SK-N-SH (cell line): ENCODE results near the gene EP400. TPM values are rescaled to one million over a fixed set of nuclear protein-coding genes. Genes with fewer than 3 reads are reported as not detected.

ENCODE experiments used
- CTCF ChIA-PET: fragments of 300-600, 350-600 bp; formaldehyde crosslinking; extraction: SDS; loops from one replicate; lab custom pipeline; 2021; lab: Yijun Ruan, JAX
- POLR2A ChIA-PET: fragments of 350-600 bp; sonication (Branson Sonifier 250); formaldehyde crosslinking; extraction: SDS; loops from one replicate; lab custom pipeline; 2020; ENCODE audit warnings: antibody characterized with exemption, inconsistent platforms; lab: Yijun Ruan, JAX
- DNase-seq: peaks from one replicate; pipeline ENCODE4 v3.0.0; 2012
- H2AFZ ChIP-seq: fragments of 200-600 bp; sonication (generic); 2 replicates; pipeline ENCODE4 v1.8.1; 2016; ENCODE audit warnings: antibody characterized with exemption, mild to moderate bottlenecking, low read depth
- H3F3A ChIP-seq: fragments of 200-600 bp; sonication (generic); replicated peaks from 2 replicates; pipeline ENCODE3; 2016; ENCODE audit warnings: antibody characterized with exemption, mild to moderate bottlenecking; ENCODE audit not compliant: insufficient read depth
- H3K27ac ChIP-seq, 2 experiments: fragments of 200-500 bp in 1 of 2; fragments of 200-600 bp in 1 of 2; sonication (Bioruptor generic) in 1 of 2; sonication (generic), shearing (Covaris generic) in 1 of 2; 2 replicates each; pipeline versions ENCODE4 v1.5.1 to v1.6.1; 2014 to 2016; ENCODE audit warnings: low read depth in 2 of 2, inconsistent platforms in 1 of 2, low read length in 1 of 2, mild to moderate bottlenecking in 1 of 2, mixed read lengths in 1 of 2
- H3K27me3 ChIP-seq: fragments of 200-600 bp; sonication (generic), shearing (Covaris generic); 2 replicates; pipeline ENCODE4 v1.6.1; 2016; ENCODE audit warnings: mixed run types; ENCODE audit not compliant: insufficient read depth
- H3K36me3 ChIP-seq, 2 experiments: fragments of 200-500 bp in 1 of 2; fragments of 200-600 bp in 1 of 2; sonication (Bioruptor generic) in 1 of 2; sonication (generic) in 1 of 2; replicated peaks in 1 of 2; 2 replicates each; pipeline versions ENCODE3 to v1.5.1; 2014 to 2016; ENCODE audit warnings: low read length in 1 of 2, mild to moderate bottlenecking in 1 of 2; ENCODE audit not compliant: insufficient read depth in 2 of 2, control insufficient read depth in 1 of 2
- H3K4me1 ChIP-seq, 2 experiments: fragments of 200-500 bp in 1 of 2; fragments of 200-600 bp in 1 of 2; sonication (Bioruptor generic) in 1 of 2; sonication (generic), shearing (Covaris generic) in 1 of 2; 2 replicates each; pipeline versions ENCODE4 v1.5.1 to v1.6.1; 2014 to 2016; ENCODE audit warnings: low read depth in 1 of 2, low read length in 1 of 2, mixed run types in 1 of 2; ENCODE audit not compliant: insufficient read depth in 2 of 2, control insufficient read depth in 1 of 2
- H3K4me2 ChIP-seq: fragments of 200-600 bp; sonication (generic), shearing (Covaris generic); 2 replicates; pipeline ENCODE4 v1.6.1; 2017; ENCODE audit warnings: mixed run types
- H3K4me3 ChIP-seq, 2 experiments: fragments of 200-500 bp in 1 of 2; fragments of 200-600 bp in 1 of 2; sonication (Bioruptor generic) in 1 of 2; sonication (generic), shearing (Covaris generic) in 1 of 2; 2 replicates each; pipeline versions ENCODE4 v1.5.1 to v1.8.1; 2014 to 2016; ENCODE audit warnings: low read depth in 2 of 2, inconsistent platforms in 1 of 2, low read length in 1 of 2, mild to moderate bottlenecking in 1 of 2, mixed read lengths in 1 of 2, moderate library complexity in 1 of 2
- H3K79me2 ChIP-seq: fragments of 200-600 bp; sonication (generic); 2 replicates; pipeline ENCODE4 v1.8.1; 2017; ENCODE audit warnings: mild to moderate bottlenecking; ENCODE audit not compliant: insufficient read depth
- H3K9ac ChIP-seq: fragments of 200-600 bp; sonication (generic); 2 replicates; pipeline ENCODE4 v1.6.1; 2017; ENCODE audit warnings: mixed run types
- H3K9me2 ChIP-seq: fragments of 200-600 bp; sonication (generic); 2 replicates; pipeline ENCODE4 v1.6.1; 2017; ENCODE audit warnings: mixed run types
- H3K9me3 ChIP-seq: fragments of 200-600 bp; sonication (generic); 2 replicates; pipeline ENCODE4 v1.6.1; 2017; ENCODE audit warnings: mixed run types, mild to moderate bottlenecking, moderate library complexity
- H4K20me1 ChIP-seq: fragments of 200-600 bp; sonication (generic); 2 replicates; pipeline ENCODE4 v1.6.1; 2017; ENCODE audit warnings: mild to moderate bottlenecking, mixed run types; ENCODE audit not compliant: insufficient read depth
- CHD2 ChIP-seq: fragments of 150-350 bp; IDR thresholded peaks from 2 replicates; pipeline ENCODE4 v1.6.1; 2018; ENCODE audit warnings: low read length; ENCODE audit not compliant: partially characterized antibody
- CTCF ChIP-seq: fragments of 200-600 bp; sonication (generic); IDR thresholded peaks from 2 replicates; pipeline ENCODE4 v1.6.1; 2017; ENCODE audit warnings: antibody characterized with exemption, mild to moderate bottlenecking, moderate library complexity
- FOXM1 ChIP-seq: IDR thresholded peaks from 2 replicates; pipeline ENCODE4 v1.4.0; 2012; ENCODE audit warnings: low read depth, mild to moderate bottlenecking
- GABPA ChIP-seq: IDR thresholded peaks from 2 replicates; pipeline ENCODE4 v1.4.0; 2012; ENCODE audit warnings: low read depth, mild to moderate bottlenecking
- JUND ChIP-seq: IDR thresholded peaks from 2 replicates; pipeline ENCODE4 v1.4.0; 2012
- MAX ChIP-seq: IDR thresholded peaks from 2 replicates; pipeline ENCODE4 v1.4.0; 2012; ENCODE audit warnings: low read depth
- NFIC ChIP-seq: IDR thresholded peaks from 2 replicates; pipeline ENCODE4 v1.4.0; 2012; ENCODE audit warnings: borderline replicate concordance
- POLR2AphosphoS5 ChIP-seq: IDR thresholded peaks from 2 replicates; pipeline ENCODE4 v1.6.1; 2012; ENCODE audit warnings: low read depth, low read length
- RAD21 ChIP-seq: IDR thresholded peaks from 2 replicates; pipeline ENCODE4 v1.6.1; 2012; ENCODE audit warnings: mild to moderate bottlenecking, low read length
- RCOR1 ChIP-seq: fragments of 150-350 bp; IDR thresholded peaks from 2 replicates; pipeline ENCODE4 v1.6.1; 2017; ENCODE audit warnings: antibody characterized with exemption, low read length
- RXRA ChIP-seq: IDR thresholded peaks from 2 replicates; pipeline ENCODE4 v1.4.0; 2012; ENCODE audit warnings: low read depth, mild to moderate bottlenecking, borderline replicate concordance
- SIN3A ChIP-seq: IDR thresholded peaks from 2 replicates; pipeline ENCODE4 v1.6.1; 2012; ENCODE audit warnings: low read depth, mild to moderate bottlenecking, low read length, moderate library complexity, borderline replicate concordance
- SMC3 ChIP-seq: IDR thresholded peaks from 2 replicates; pipeline ENCODE4 v1.6.1; 2012; ENCODE audit warnings: low read depth, low read length, improper control_type of control experiment
- TAF1 ChIP-seq: IDR thresholded peaks from 2 replicates; pipeline ENCODE4 v1.6.1; 2012; ENCODE audit warnings: low read depth, mild to moderate bottlenecking, low read length, moderate library complexity, borderline replicate concordance
- WGBS: methylation state at CpG from one replicate; pipeline ENCODE4 v1.1.6; 2017; ENCODE audit warnings: low lambda C conversion rate; 5-methylcytosine and 5-hydroxymethylcytosine counted together
- polyA plus RNA-seq, 3 experiments: library from polyadenylated mRNA; depleted of rRNA; stranded (reverse); fragments of >200 nt; gene quantifications; 2 replicates each; pipeline ENCODE4 v1.2.3, GENCODE V29; 2012
- TF ChIP-seq, protein P1 (sequence below): IDR thresholded peaks from 2 replicates; pipeline ENCODE4 v1.6.1; 2012; ENCODE audit warnings: mild to moderate bottlenecking, low read depth, low read length, moderate library complexity
- TF ChIP-seq, protein P2 (sequence below): IDR thresholded peaks from 2 replicates; pipeline ENCODE4 v1.4.0; 2012; ENCODE audit warnings: low read depth, borderline replicate concordance
- TF ChIP-seq, protein P3 (sequence below): fragments of 150-350 bp; IDR thresholded peaks from 2 replicates; pipeline ENCODE4 v1.6.1; 2016; ENCODE audit warnings: mild to moderate bottlenecking, low read depth, low read length

Gene EP400
- polyA plus RNA-seq, 1 of the 3 experiments (the other 2 are of a cell fraction) = 7.0 TPM

GRCh38 chr12:131930510-131930909 lies 19.2 kb upstream of the EP400 start (continued):
- TF ChIP-seq, protein P1, sequence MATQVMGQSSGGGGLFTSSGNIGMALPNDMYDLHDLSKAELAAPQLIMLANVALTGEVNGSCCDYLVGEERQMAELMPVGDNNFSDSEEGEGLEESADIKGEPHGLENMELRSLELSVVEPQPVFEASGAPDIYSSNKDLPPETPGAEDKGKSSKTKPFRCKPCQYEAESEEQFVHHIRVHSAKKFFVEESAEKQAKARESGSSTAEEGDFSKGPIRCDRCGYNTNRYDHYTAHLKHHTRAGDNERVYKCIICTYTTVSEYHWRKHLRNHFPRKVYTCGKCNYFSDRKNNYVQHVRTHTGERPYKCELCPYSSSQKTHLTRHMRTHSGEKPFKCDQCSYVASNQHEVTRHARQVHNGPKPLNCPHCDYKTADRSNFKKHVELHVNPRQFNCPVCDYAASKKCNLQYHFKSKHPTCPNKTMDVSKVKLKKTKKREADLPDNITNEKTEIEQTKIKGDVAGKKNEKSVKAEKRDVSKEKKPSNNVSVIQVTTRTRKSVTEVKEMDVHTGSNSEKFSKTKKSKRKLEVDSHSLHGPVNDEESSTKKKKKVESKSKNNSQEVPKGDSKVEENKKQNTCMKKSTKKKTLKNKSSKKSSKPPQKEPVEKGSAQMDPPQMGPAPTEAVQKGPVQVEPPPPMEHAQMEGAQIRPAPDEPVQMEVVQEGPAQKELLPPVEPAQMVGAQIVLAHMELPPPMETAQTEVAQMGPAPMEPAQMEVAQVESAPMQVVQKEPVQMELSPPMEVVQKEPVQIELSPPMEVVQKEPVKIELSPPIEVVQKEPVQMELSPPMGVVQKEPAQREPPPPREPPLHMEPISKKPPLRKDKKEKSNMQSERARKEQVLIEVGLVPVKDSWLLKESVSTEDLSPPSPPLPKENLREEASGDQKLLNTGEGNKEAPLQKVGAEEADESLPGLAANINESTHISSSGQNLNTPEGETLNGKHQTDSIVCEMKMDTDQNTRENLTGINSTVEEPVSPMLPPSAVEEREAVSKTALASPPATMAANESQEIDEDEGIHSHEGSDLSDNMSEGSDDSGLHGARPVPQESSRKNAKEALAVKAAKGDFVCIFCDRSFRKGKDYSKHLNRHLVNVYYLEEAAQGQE = no peak
- TF ChIP-seq RXRA (no peak), JUND (no peak), SMC3 (no peak)

GRCh38 chr12:131933387-131933786 lies 16.4 kb upstream of the EP400 start:
- POLR2A ChIA-PET = no interaction called here

GRCh38 chr12:131934535-131934934 lies 15.2 kb upstream of the EP400 start:
- CTCF ChIA-PET = no interaction called here

More at GRCh38 chr12:131933387-131933786, 16.4 kb upstream of the EP400 start:
- TF ChIP-seq, protein P2, sequence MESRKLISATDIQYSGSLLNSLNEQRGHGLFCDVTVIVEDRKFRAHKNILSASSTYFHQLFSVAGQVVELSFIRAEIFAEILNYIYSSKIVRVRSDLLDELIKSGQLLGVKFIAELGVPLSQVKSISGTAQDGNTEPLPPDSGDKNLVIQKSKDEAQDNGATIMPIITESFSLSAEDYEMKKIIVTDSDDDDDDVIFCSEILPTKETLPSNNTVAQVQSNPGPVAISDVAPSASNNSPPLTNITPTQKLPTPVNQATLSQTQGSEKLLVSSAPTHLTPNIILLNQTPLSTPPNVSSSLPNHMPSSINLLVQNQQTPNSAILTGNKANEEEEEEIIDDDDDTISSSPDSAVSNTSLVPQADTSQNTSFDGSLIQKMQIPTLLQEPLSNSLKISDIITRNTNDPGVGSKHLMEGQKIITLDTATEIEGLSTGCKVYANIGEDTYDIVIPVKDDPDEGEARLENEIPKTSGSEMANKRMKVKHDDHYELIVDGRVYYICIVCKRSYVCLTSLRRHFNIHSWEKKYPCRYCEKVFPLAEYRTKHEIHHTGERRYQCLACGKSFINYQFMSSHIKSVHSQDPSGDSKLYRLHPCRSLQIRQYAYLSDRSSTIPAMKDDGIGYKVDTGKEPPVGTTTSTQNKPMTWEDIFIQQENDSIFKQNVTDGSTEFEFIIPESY = no peak
- no peak for TF ChIP-seq GABPA
- H3K4me1 ChIP-seq = peaks cover 2 to 7% of the 10 kb centered on the region in 2 experiments; a peak in 1 of 4 replicates
- H3F3A ChIP-seq = no peaks in the 10 kb centered on the region
- H3K9me3 ChIP-seq = no peaks in the 10 kb centered on the region
- H3K27ac ChIP-seq = no peak overlapping the region
- no peaks in the 10 kb centered on the region for H3K9me2 ChIP-seq
- H3K4me2 ChIP-seq = no peak overlapping the region
- no peaks in the 10 kb centered on the region for H4K20me1 ChIP-seq
- H3K36me3 ChIP-seq = peaks cover 21 to 30% of the 10 kb centered on the region in 2 experiments
- WGBS = 96% methylated on average over 8 of the region's 8 CpGs
- DNase-seq = no peak
- no peaks in the 10 kb centered on the region for H3K27me3 ChIP-seq
- peaks cover 23% of the 10 kb centered on the region for H3K79me2 ChIP-seq
- H2AFZ ChIP-seq = no peak overlapping the region
- CTCF ChIA-PET = no interaction called here
- no peak overlapping the region for H3K4me3 ChIP-seq
- no peak overlapping the region for H3K9ac ChIP-seq

More at GRCh38 chr12:131934535-131934934, 15.2 kb upstream of the EP400 start:
- H3K27ac ChIP-seq = no peak overlapping the region
- peaks cover 0 to 7% of the 10 kb centered on the region in 2 experiments; a peak in 1 of 4 replicates for H3K4me1 ChIP-seq
- H3K9ac ChIP-seq = no peak overlapping the region
- H3K36me3 ChIP-seq = peaks cover 21 to 30% of the 10 kb centered on the region in 2 experiments
- peaks cover 18% of the 10 kb centered on the region for H3K79me2 ChIP-seq
- no peaks in the 10 kb centered on the region for H3K9me2 ChIP-seq
- no peak overlapping the region for H3K4me3 ChIP-seq
- H3K4me2 ChIP-seq = no peak overlapping the region
- no peak for TF ChIP-seq NFIC
- no peak for TF ChIP-seq RAD21
- TF ChIP-seq SIN3A = no peak
- no peak for TF ChIP-seq MAX
- TF ChIP-seq CHD2 = no peak
- no peak for TF ChIP-seq FOXM1
- TF ChIP-seq GABPA = no peak
- no peak for TF ChIP-seq RCOR1
- no peak for TF ChIP-seq CTCF
- TF ChIP-seq TAF1 = no peak
- no peak for TF ChIP-seq POLR2AphosphoS5
- TF ChIP-seq, protein P3, sequence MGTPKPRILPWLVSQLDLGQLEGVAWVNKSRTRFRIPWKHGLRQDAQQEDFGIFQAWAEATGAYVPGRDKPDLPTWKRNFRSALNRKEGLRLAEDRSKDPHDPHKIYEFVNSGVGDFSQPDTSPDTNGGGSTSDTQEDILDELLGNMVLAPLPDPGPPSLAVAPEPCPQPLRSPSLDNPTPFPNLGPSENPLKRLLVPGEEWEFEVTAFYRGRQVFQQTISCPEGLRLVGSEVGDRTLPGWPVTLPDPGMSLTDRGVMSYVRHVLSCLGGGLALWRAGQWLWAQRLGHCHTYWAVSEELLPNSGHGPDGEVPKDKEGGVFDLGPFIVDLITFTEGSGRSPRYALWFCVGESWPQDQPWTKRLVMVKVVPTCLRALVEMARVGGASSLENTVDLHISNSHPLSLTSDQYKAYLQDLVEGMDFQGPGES = no peak
- TF ChIP-seq, all 33 proteins: peak for 0
- POLR2A ChIA-PET = no interaction called here
- Histone ChIP-seq H3F3A (no peaks in the 10 kb centered on the region), H3K9me3 (no peaks in the 10 kb centered on the region), H2AFZ (no peak overlapping the region), H3K27me3 (no peaks in the 10 kb centered on the region), H4K20me1 (no peaks in the 10 kb centered on the region)
- 97% methylated on average over 11 of the region's 11 CpGs for WGBS
- DNase-seq = no peak
